Activated T-cell treated with anti-CD3 and anti-CD28 coated beads for 48 hours (primary cell): ENCODE data around the gene LIX1.

Experiments used
- DNase-seq: peaks from one replicate; pipeline ENCODE4 v3.0.0-alpha.2; 2020; ENCODE audit warnings: low read depth

LIX1 gene

GRCh38 chr5:97074859-97075489, 67.4 kb downstream of the LIX1 start:
- DNase-seq, result no peak

GRCh38 chr5:97073420-97073819, 69.0 kb downstream of the LIX1 start:
- no peak for DNase-seq

GRCh38 chr5:97072696-97073095, 69.7 kb downstream of the LIX1 start:
- no peak for DNase-seq

GRCh38 chr5:97071993-97072392, 70.4 kb downstream of the LIX1 start:
- DNase-seq, result no peak

GRCh38 chr5:97071101-97071500, 71.3 kb downstream of the LIX1 start:
- no peak for DNase-seq

- no peak for DNase-seq
Observed at GRCh38 chr5:97070234-97070633, 72.2 kb downstream of the LIX1 start.

GRCh38 chr5:97067296-97067850, 75.0 kb downstream of the LIX1 start:
- DNase-seq, result no peak

- DNase-seq, result no peak
Observed at GRCh38 chr5:97065475-97065874, 76.9 kb downstream of the LIX1 start.

- DNase-seq, result no peak
Observed at GRCh38 chr5:97063251-97063650, 79.2 kb downstream of the LIX1 start.

GRCh38 chr5:97062046-97062445, 80.4 kb downstream of the LIX1 start:
- no peak for DNase-seq

- DNase-seq, result no peak
Observed at GRCh38 chr5:97056263-97056662, 86.1 kb downstream of the LIX1 start.

GRCh38 chr5:97049175-97049574, 93.2 kb downstream of the LIX1 start:
- no peak for DNase-seq

GRCh38 chr5:97047076-97047475, 95.3 kb downstream of the LIX1 start:
- no peak for DNase-seq

GRCh38 chr5:97046270-97046982, 96.0 kb downstream of the LIX1 start:
- DNase-seq, result no peak

- no peak for DNase-seq
Observed at GRCh38 chr5:97044052-97044451, 98.4 kb downstream of the LIX1 start.

GRCh38 chr5:97043511-97043910, 98.9 kb downstream of the LIX1 start:
- no peak for DNase-seq

- DNase-seq, result no peak
Observed at GRCh38 chr5:97042996-97043395, 99.4 kb downstream of the LIX1 start.
